ENCODE measurements around the gene MIGA2. TPM values are rescaled to one million over a fixed set of nuclear protein-coding genes. Genes with fewer than 3 reads are reported as not detected.

The MIGA2 gene
- total RNA-seq, 2 experiments from 2014 or later, result 34.6 to 35.8 TPM

DNA sequence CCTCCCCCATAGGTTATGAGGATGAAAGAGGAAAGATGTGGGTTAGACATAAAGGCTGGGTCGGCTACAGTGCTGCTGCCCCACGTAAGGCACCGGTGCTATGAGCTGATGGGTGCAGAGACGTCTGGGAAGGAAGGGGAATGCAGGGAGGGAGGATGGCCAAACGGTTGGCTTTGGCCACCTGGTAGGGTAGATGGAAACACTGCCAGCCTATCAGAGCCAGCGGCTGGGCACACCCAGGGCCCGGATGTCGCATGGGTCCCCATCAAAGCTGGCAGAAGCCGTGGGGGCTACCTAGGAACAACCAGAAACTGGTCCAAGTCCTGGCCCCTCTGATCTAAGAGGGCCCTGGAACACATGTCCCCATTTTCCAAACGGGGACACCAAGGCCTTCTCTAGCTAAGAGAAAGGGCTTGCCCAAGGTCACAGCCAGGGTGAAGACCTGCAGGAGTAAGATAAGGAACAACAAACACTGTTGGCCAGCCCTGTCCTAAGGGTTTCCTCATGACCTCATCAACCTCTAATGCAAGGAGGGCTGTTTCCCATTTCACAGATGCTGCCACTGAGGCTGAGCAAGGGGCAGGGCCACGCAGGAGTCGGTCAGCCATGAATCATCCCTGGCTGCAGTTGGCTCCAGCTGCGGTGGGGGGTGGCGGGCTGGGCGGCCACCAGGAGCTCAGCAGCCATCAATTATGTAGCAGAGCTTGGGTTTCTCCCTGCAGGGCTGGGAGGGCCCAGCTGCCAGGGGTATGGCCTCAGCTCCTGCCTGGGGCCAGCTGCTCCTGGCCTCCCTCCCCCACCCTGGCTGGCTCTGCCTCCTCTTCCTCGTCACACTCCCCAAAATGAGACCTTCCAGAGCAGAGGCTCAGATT is 13.2 kb upstream of the MIGA2 start:
- Mint-ChIP-seq H3K9me3 (no peaks in the 10 kb centered on the region), H3K27me3 (no peaks in the 10 kb centered on the region), H3K36me3 (ENCODE audit: low read depth) (peaks cover 2% of the 10 kb centered on the region), H3K4me3 (no peak overlapping the region), H3K4me1 (ENCODE audit: low read depth) (peaks cover 23% of the 10 kb centered on the region), H3K27ac (no peak overlapping the region)
- ATAC-seq (no peak), DNase-seq (no peak)
- TF ChIP-seq, protein P1, sequence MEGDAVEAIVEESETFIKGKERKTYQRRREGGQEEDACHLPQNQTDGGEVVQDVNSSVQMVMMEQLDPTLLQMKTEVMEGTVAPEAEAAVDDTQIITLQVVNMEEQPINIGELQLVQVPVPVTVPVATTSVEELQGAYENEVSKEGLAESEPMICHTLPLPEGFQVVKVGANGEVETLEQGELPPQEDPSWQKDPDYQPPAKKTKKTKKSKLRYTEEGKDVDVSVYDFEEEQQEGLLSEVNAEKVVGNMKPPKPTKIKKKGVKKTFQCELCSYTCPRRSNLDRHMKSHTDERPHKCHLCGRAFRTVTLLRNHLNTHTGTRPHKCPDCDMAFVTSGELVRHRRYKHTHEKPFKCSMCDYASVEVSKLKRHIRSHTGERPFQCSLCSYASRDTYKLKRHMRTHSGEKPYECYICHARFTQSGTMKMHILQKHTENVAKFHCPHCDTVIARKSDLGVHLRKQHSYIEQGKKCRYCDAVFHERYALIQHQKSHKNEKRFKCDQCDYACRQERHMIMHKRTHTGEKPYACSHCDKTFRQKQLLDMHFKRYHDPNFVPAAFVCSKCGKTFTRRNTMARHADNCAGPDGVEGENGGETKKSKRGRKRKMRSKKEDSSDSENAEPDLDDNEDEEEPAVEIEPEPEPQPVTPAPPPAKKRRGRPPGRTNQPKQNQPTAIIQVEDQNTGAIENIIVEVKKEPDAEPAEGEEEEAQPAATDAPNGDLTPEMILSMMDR (IDR thresholded peaks at IDR 0.05), result no peak
- ChIA-PET POLR2A (interaction anchor here (0.5 to 1.6 kb wide), 5 partner anchors 10 to 117 kb away, joined by 3 to 6 read pairs (median 3); no protein-coding TSS in a partner anchor), CTCF (interaction anchor here (1.4 kb wide), 1 partner anchor 205 kb away, joined by 5 read pairs; the partner anchor contains the start of gene ENDOG)
- intact Hi-C loops (cut with micrococcal nuclease), result no loop called here

DNA sequence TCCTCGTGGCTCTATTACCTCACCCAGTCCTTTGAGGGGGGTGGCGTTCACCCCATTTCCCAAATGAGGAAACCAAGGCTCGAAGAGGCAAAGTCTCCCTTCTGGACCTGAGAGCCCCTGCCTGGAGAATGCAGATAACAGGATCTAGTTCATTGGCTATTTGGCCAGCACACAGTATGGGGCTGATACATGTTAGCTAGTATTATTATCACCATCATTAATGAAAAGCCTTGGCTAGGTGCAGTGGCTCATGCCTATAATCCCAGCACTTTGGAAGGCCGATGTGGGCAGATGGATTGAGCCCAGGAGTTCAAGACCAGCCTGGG is 12.6 kb upstream of the MIGA2 start:
- DNase-seq, result no peak
- ChIA-PET CTCF (interaction anchor here (1.4 kb wide), 1 partner anchor 206 kb away, joined by 5 read pairs; the partner anchor contains the start of gene ENDOG), POLR2A (interaction anchor here (0.5 to 1.1 kb wide), 2 partner anchors 45 to 118 kb away, joined by 3 read pairs; no protein-coding TSS in a partner anchor)
- H3K36me3 Mint-ChIP-seq (ENCODE audit: low read depth), result peaks cover 1% of the 10 kb centered on the region
- no peaks in the 10 kb centered on the region for H3K27me3 Mint-ChIP-seq
- intact Hi-C loops (cut with micrococcal nuclease), result no loop called here
- H3K4me3 Mint-ChIP-seq, result no peak overlapping the region
- H3K4me1 Mint-ChIP-seq (ENCODE audit: low read depth), result peaks cover 23% of the 10 kb centered on the region
- ATAC-seq, result no peak
- TF ChIP-seq, protein P1 (IDR thresholded peaks at IDR 0.05), result no peak
- H3K27ac Mint-ChIP-seq, result no peak overlapping the region
- no peaks in the 10 kb centered on the region for H3K9me3 Mint-ChIP-seq

DNA sequence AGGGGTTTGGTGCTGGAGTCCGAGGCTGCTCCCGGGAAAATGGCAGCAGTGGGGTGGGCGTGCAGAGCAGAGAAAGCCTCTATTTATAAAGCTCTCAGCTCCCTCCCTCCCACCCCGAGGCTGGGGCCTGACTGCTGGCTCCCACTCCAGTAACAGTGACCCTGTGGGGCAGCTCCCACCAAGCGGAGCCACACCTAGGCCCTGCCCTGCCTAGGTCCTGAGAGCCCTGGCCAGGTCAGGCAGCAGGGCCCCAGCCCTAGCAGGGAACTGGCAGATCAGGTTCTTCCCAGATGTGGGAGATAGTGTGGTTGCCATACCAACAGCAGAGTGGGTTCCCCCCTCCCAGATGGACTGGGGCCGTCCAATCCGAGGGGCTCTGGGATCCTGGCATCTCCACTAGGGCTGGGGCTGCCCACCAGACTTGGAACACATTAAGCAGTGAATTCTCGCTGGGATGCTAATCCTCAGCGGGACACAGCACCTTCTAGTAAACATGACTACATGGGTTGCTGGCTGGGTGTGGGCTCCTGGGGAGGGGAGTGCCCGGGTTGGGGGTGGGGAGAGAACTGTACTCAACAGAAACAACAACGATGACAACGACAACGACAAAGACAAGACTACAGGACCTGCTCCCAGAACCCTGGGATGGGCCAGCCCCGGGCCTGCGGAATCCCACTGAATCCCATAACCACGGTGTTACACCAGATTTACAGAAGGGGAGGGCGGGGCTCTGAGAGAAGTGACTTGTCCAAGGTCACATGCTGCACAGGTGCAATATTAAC is 9.8 kb upstream of the MIGA2 start:
- no peaks in the 10 kb centered on the region for H3K36me3 Mint-ChIP-seq (ENCODE audit: low read depth)
- H3K9me3 Mint-ChIP-seq, result no peaks in the 10 kb centered on the region
- DNase-seq, result no peak
- intact Hi-C loops (cut with micrococcal nuclease), result no loop called here
- ChIA-PET CTCF (interaction anchor here (1.0 kb wide), 1 partner anchor 9 kb away, joined by 4 read pairs; no protein-coding TSS in a partner anchor), POLR2A (interaction anchor here (0.6 to 1.0 kb wide), 3 partner anchors 14 to 422 kb away, joined by 3 read pairs; no protein-coding TSS in a partner anchor)
- TF ChIP-seq, protein P1 (IDR thresholded peaks at IDR 0.05), result no peak
- H3K4me3 Mint-ChIP-seq, result peak overlapping the region; percentile 80
- H3K27ac Mint-ChIP-seq, result peak overlapping the region; percentile 79
- peaks cover 21% of the 10 kb centered on the region for H3K4me1 Mint-ChIP-seq (ENCODE audit: low read depth)
- ATAC-seq, result no peak
- no peaks in the 10 kb centered on the region for H3K27me3 Mint-ChIP-seq

DNA sequence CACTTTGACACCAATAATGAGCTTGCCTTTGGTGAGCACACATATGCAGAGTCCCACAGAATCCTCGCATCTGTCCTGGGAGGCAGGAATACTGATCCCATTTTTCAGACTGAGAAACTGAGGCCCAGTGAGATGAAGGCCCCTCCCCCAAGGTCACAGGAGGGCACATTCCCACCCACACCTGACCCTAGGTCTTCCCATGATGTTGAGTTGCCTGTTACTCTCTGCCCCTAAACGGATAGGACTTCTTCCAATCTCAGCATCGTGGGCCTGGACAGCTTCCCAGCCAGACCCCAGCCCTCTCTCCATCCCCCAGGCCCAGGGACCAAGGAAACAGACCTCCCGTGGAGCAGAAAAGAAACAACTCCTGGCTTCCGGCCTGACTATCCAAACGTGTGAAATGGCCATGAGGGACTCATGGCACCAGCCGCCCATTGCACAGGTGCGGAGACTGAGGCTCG is 9.2 kb upstream of the MIGA2 start:
- CTCF ChIA-PET, result interaction anchor here (1.0 kb wide), 1 partner anchor 8 kb away, joined by 4 read pairs; no protein-coding TSS in a partner anchor
- Mint-ChIP-seq H3K27me3 (no peaks in the 10 kb centered on the region), H3K4me1 (ENCODE audit: low read depth) (peaks cover 17% of the 10 kb centered on the region), H3K36me3 (ENCODE audit: low read depth) (no peaks in the 10 kb centered on the region), H3K4me3 (peak overlapping the region; percentile 80), H3K27ac (peak overlapping the region; percentile 79), H3K9me3 (no peaks in the 10 kb centered on the region)
- POLR2A ChIA-PET, result interaction anchor here (0.6 to 1.4 kb wide), 4 partner anchors 8 to 423 kb away, joined by 3 to 6 read pairs (median 3); no protein-coding TSS in a partner anchor
- ATAC-seq, result no peak
- DNase-seq, result no peak
- intact Hi-C loops (cut with micrococcal nuclease), result no loop called here
- TF ChIP-seq, protein P1 (IDR thresholded peaks at IDR 0.05), result no peak
